HG02870 (cell line): ENCODE measurements around the gene TEDC2.
"Not testable (repeated sequence)": the region's sequence is repeated elsewhere in the genome, so short reads cannot be mapped to it uniquely, and the experiment has no call there.

ENCODE experiments used
- ATAC-seq: cut with Tn5 transposase; IDR thresholded peaks from one replicate; pipeline ENCODE4 v1.9.1; 2021; ENCODE audit warnings: mild to moderate bottlenecking, moderate library complexity; ENCODE audit not compliant: unreplicated experiment

The TEDC2 gene

GRCh38 chr16:2459647-2460390 lies at the start of gene TEDC2:
Gene TEDC2 (plus strand): TSS chr16:2460109. CDS start chr16:2460145, 36 bp downstream.
- ATAC-seq, result peak; percentile 90

- no peak for ATAC-seq
Observed at GRCh38 chr16:2415085-2415484, 44.8 kb upstream of the TEDC2 start.

- no peak for ATAC-seq
Observed at GRCh38 chr16:2420035-2420434, 39.9 kb upstream of the TEDC2 start.

- no peak for ATAC-seq
Observed at GRCh38 chr16:2422123-2422867, 37.6 kb upstream of the TEDC2 start.

GRCh38 chr16:2424061-2425007 lies 35.6 kb upstream of the TEDC2 start:
- no peak for ATAC-seq

- ATAC-seq, result no peak
Observed at GRCh38 chr16:2425008-2425518, 34.8 kb upstream of the TEDC2 start.

- no peak for ATAC-seq
Observed at GRCh38 chr16:2425825-2426430, 34.0 kb upstream of the TEDC2 start.

GRCh38 chr16:2426941-2427361 lies 33.0 kb upstream of the TEDC2 start:
- no peak for ATAC-seq

GRCh38 chr16:2427526-2427925 lies 32.4 kb upstream of the TEDC2 start:
- no peak for ATAC-seq

GRCh38 chr16:2428051-2428783 lies 31.7 kb upstream of the TEDC2 start:
- ATAC-seq, result no peak

- ATAC-seq, result no peak
Observed at GRCh38 chr16:2428784-2429033, 31.2 kb upstream of the TEDC2 start.

- peak; percentile 86 for ATAC-seq
Observed at GRCh38 chr16:2429034-2429770, 30.7 kb upstream of the TEDC2 start, which contains the start of gene CCNF. Gene CCNF (plus strand): TSS chr16:2429447. CDS start chr16:2429482, 35 bp downstream.

GRCh38 chr16:2429771-2430663 lies 29.9 kb upstream of the TEDC2 start:
- ATAC-seq, result no peak

- no peak for ATAC-seq
Observed at GRCh38 chr16:2432286-2432685, 27.6 kb upstream of the TEDC2 start.

- no peak for ATAC-seq
Observed at GRCh38 chr16:2432801-2433505, 27.0 kb upstream of the TEDC2 start.

- ATAC-seq, result not testable (repeated sequence)
Observed at GRCh38 chr16:2435236-2435635, 24.7 kb upstream of the TEDC2 start.

- ATAC-seq, result no peak
Observed at GRCh38 chr16:2436110-2436509, 23.8 kb upstream of the TEDC2 start.
